ENCODE data around the gene TGDS. TPM values are rescaled to one million over a fixed set of nuclear protein-coding genes. Genes with fewer than 3 reads are reported as not detected.

Gene TGDS
- total and polyA plus RNA-seq, 2 experiments from 2014 or later = 9.0 to 13.3 TPM

DNA sequence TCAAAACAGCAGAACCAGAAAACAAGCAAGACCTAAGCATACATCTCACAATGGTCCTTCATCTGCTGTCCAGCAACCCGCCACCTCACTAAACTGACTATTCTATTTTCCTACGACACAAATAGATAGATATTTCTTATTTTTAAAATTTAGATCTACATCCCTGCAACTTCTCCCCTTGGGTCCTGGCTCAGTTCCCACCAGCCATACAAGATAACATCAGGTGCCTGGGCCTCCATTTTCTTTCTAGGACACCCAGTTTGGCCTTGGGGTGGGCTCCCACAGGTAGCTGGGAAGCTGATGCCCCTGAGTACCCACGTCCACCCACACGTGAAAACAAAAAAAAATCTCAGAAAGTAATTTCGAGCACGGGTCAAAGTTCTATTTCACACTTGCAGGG lies 47.6 kb downstream of the TGDS start:
- Histone ChIP-seq H3K27me3 (no peaks in the 10 kb centered on the region), H3K36me3 (no peaks in the 10 kb centered on the region), H3K9me3 (ENCODE audit: low read depth) (no peaks in the 10 kb centered on the region), H3K4me1 (ENCODE audit: low read depth) (peaks cover 8% of the 10 kb centered on the region), H3K27ac (peak overlapping the region; percentile 88), H3K4me3 (peak overlapping the region; percentile 56)
- no peak for TF ChIP-seq CTCF (IDR thresholded peaks at IDR 0.05; ENCODE audit: low read depth, low read length)
- peak in 1 of 2 donors; percentile 6 for DNase-seq (ENCODE audit: low read depth in 1 of 2, low spot score in 1 of 2)

GRCh38 chr13:94546061-94546839 lies 49.7 kb downstream of the TGDS start:
- no peak for TF ChIP-seq CTCF (IDR thresholded peaks at IDR 0.05; ENCODE audit: low read depth, low read length)
- Histone ChIP-seq H3K27me3 (no peaks in the 10 kb centered on the region), H3K27ac (peak overlapping the region; percentile 45), H3K36me3 (no peaks in the 10 kb centered on the region), H3K9me3 (ENCODE audit: low read depth) (no peaks in the 10 kb centered on the region), H3K4me1 (ENCODE audit: low read depth) (peaks cover 8% of the 10 kb centered on the region), H3K4me3 (no peak overlapping the region)
- no peak for DNase-seq (ENCODE audit: low read depth in 1 of 2, low spot score in 1 of 2)

- Histone ChIP-seq H3K36me3 (no peaks in the 10 kb centered on the region), H3K9me3 (ENCODE audit: low read depth) (no peaks in the 10 kb centered on the region), H3K4me1 (ENCODE audit: low read depth) (peaks cover 8% of the 10 kb centered on the region), H3K27ac (no peak overlapping the region), H3K27me3 (no peaks in the 10 kb centered on the region), H3K4me3 (no peak overlapping the region)
- TF ChIP-seq CTCF (IDR thresholded peaks at IDR 0.05; ENCODE audit: low read depth, low read length) = no peak
- DNase-seq (ENCODE audit: low read depth in 1 of 2, low spot score in 1 of 2) = no peak
These were observed 51.0 kb downstream of the TGDS start for GRCh38 chr13:94544922-94545321.

- no peak for TF ChIP-seq CTCF (IDR thresholded peaks at IDR 0.05; ENCODE audit: low read depth, low read length)
- Histone ChIP-seq H3K27ac (no peak overlapping the region), H3K9me3 (ENCODE audit: low read depth) (no peaks in the 10 kb centered on the region), H3K27me3 (no peaks in the 10 kb centered on the region), H3K36me3 (no peaks in the 10 kb centered on the region), H3K4me1 (ENCODE audit: low read depth) (no peaks in the 10 kb centered on the region), H3K4me3 (no peak overlapping the region)
- DNase-seq (ENCODE audit: low read depth in 1 of 2, low spot score in 1 of 2) = no peak
These were observed 53.0 kb downstream of the TGDS start for GRCh38 chr13:94542917-94543316.

DNA sequence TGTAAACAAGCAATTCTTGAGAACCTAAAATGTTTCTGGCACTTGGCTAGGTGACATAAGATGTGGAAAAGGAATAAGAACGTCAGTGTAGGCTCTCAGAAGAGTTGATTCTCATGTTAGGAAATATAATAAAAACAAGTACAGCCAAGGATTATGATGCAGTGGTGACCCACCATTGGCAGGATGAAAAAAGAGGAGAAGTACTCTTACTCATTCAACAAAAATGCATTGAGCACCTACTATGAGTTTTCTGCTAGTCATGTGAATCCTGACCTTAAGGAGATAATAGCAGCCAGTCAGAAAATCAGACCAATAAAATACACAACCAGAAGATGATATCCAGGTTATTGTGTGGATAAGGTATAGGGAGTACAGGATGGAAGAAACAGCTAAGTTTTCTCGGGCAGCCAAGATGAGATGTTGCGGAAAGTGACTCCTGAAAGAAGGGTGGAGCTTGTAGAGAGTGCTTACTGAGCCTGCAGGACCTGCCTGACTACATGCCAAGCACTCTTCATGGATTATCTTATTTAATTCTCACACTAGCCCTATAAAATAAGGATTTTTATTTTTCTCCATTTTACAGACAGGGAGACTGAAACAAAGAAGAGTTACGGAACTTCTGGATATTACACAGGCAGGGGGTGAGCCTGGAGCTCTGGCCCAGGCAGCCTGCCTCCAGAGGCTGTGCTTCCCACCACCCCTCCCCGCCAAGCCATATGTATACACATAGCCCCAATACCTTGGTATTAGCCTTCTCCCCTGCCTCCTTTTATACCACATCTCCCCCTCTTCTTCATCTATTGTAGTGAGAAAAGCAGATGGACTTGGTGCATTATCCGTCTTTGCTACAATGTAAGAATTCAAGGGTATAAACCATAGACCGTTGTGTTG lies 58.0 kb downstream of the TGDS start:
- TF ChIP-seq CTCF (IDR thresholded peaks at IDR 0.05; ENCODE audit: low read depth, low read length) = no peak
- no peaks in the 10 kb centered on the region for H3K9me3 ChIP-seq (ENCODE audit: low read depth)
- H3K36me3 ChIP-seq = no peaks in the 10 kb centered on the region
- H3K27me3 ChIP-seq = no peaks in the 10 kb centered on the region
- no peaks in the 10 kb centered on the region for H3K4me1 ChIP-seq (ENCODE audit: low read depth)
- no peak for DNase-seq (ENCODE audit: low read depth in 1 of 2, low spot score in 1 of 2)
- no peak overlapping the region for H3K4me3 ChIP-seq
- H3K27ac ChIP-seq = no peak overlapping the region
